Measurements from ENCODE around the gene CCN6.
"Not testable (repeated sequence)": the region's sequence is repeated elsewhere in the genome, so short reads cannot be mapped to it uniquely, and the experiment has no call there.

The CCN6 gene

GRCh38 chr6:112036088-112036637, 17.7 kb upstream of the CCN6 start:
- Histone ChIP-seq H3K9ac (ENCODE audit: low read depth, low read length) (no peak overlapping the region), H3K4me1 (ENCODE audit: insufficient read depth, low read length) (peaks cover 10% of the 10 kb centered on the region), H3K36me3 (ENCODE audit: insufficient read depth, low read length) (no peaks in the 10 kb centered on the region), H3K9me3 (ENCODE audit: control insufficient read depth, insufficient read depth, low read length) (no peaks in the 10 kb centered on the region)

- H3K9me3 ChIP-seq (ENCODE audit: control insufficient read depth, insufficient read depth, low read length) = no peaks in the 10 kb centered on the region
- no peaks in the 10 kb centered on the region for H3K36me3 ChIP-seq (ENCODE audit: insufficient read depth, low read length)
- peaks cover 20% of the 10 kb centered on the region for H3K4me1 ChIP-seq (ENCODE audit: insufficient read depth, low read length)
- H3K9ac ChIP-seq (ENCODE audit: low read depth, low read length) = no peak overlapping the region
Measured at GRCh38 chr6:112037783-112038216, 16.1 kb upstream of the CCN6 start.

- Histone ChIP-seq H3K36me3 (ENCODE audit: insufficient read depth, low read length) (no peaks in the 10 kb centered on the region), H3K9ac (ENCODE audit: low read depth, low read length) (no peak overlapping the region), H3K4me1 (ENCODE audit: insufficient read depth, low read length) (peaks cover 20% of the 10 kb centered on the region), H3K9me3 (ENCODE audit: control insufficient read depth, insufficient read depth, low read length) (no peaks in the 10 kb centered on the region)
Measured at GRCh38 chr6:112038268-112038667, 15.6 kb upstream of the CCN6 start.

- Histone ChIP-seq H3K9me3 (ENCODE audit: control insufficient read depth, insufficient read depth, low read length) (no peaks in the 10 kb centered on the region), H3K36me3 (ENCODE audit: insufficient read depth, low read length) (no peaks in the 10 kb centered on the region), H3K4me1 (ENCODE audit: insufficient read depth, low read length) (peaks cover 20% of the 10 kb centered on the region), H3K9ac (ENCODE audit: low read depth, low read length) (no peak overlapping the region)
Measured at GRCh38 chr6:112038756-112039430, 15.0 kb upstream of the CCN6 start.

- Histone ChIP-seq H3K9me3 (ENCODE audit: control insufficient read depth, insufficient read depth, low read length) (no peaks in the 10 kb centered on the region), H3K4me1 (ENCODE audit: insufficient read depth, low read length) (peaks cover 20% of the 10 kb centered on the region), H3K36me3 (ENCODE audit: insufficient read depth, low read length) (no peaks in the 10 kb centered on the region), H3K9ac (ENCODE audit: low read depth, low read length) (no peak overlapping the region)
Measured at GRCh38 chr6:112039431-112039770, 14.5 kb upstream of the CCN6 start.

GRCh38 chr6:112040956-112041355, 12.9 kb upstream of the CCN6 start:
- H3K9ac ChIP-seq (ENCODE audit: low read depth, low read length) = no peak overlapping the region
- no peaks in the 10 kb centered on the region for H3K36me3 ChIP-seq (ENCODE audit: insufficient read depth, low read length)
- H3K4me1 ChIP-seq (ENCODE audit: insufficient read depth, low read length) = peaks cover 20% of the 10 kb centered on the region
- no peaks in the 10 kb centered on the region for H3K9me3 ChIP-seq (ENCODE audit: control insufficient read depth, insufficient read depth, low read length)

GRCh38 chr6:112041535-112041934, 12.4 kb upstream of the CCN6 start:
- Histone ChIP-seq H3K9ac (ENCODE audit: low read depth, low read length) (no peak overlapping the region), H3K4me1 (ENCODE audit: insufficient read depth, low read length) (peaks cover 20% of the 10 kb centered on the region), H3K9me3 (ENCODE audit: control insufficient read depth, insufficient read depth, low read length) (no peaks in the 10 kb centered on the region), H3K36me3 (ENCODE audit: insufficient read depth, low read length) (no peaks in the 10 kb centered on the region)

- no peaks in the 10 kb centered on the region for H3K9me3 ChIP-seq (ENCODE audit: control insufficient read depth, insufficient read depth, low read length)
- H3K9ac ChIP-seq (ENCODE audit: low read depth, low read length) = peak overlapping the region; percentile 82
- H3K36me3 ChIP-seq (ENCODE audit: insufficient read depth, low read length) = no peaks in the 10 kb centered on the region
- H3K4me1 ChIP-seq (ENCODE audit: insufficient read depth, low read length) = peaks cover 14% of the 10 kb centered on the region; the same call in 1 of the 2 replicates
Measured at GRCh38 chr6:112043032-112044007, 10.6 kb upstream of the CCN6 start.

- Histone ChIP-seq H3K9me3 (ENCODE audit: control insufficient read depth, insufficient read depth, low read length) (no peaks in the 10 kb centered on the region), H3K4me1 (ENCODE audit: insufficient read depth, low read length) (peaks cover 14% of the 10 kb centered on the region; the same call in 1 of the 2 replicates)
Measured at GRCh38 chr6:112044196-112044595, 9.7 kb upstream of the CCN6 start.

GRCh38 chr6:112044856-112045255, 9.0 kb upstream of the CCN6 start:
- Histone ChIP-seq H3K9ac (ENCODE audit: low read depth, low read length) (no peak overlapping the region), H3K9me3 (ENCODE audit: control insufficient read depth, insufficient read depth, low read length) (no peaks in the 10 kb centered on the region), H3K36me3 (ENCODE audit: insufficient read depth, low read length) (no peaks in the 10 kb centered on the region), H3K4me1 (ENCODE audit: insufficient read depth, low read length) (peaks cover 14% of the 10 kb centered on the region; the same call in 1 of the 2 replicates)

More at GRCh38 chr6:112044196-112044595, 9.7 kb upstream of the CCN6 start:
- no peak overlapping the region for H3K9ac ChIP-seq (ENCODE audit: low read depth, low read length)
- H3K36me3 ChIP-seq (ENCODE audit: insufficient read depth, low read length) = no peaks in the 10 kb centered on the region

- not testable (repeated sequence) for H3K4me1 ChIP-seq (ENCODE audit: insufficient read depth, low read length); H3K9ac ChIP-seq (ENCODE audit: low read depth, low read length); H3K9me3 ChIP-seq (ENCODE audit: control insufficient read depth, insufficient read depth, low read length); H3K36me3 ChIP-seq (ENCODE audit: insufficient read depth, low read length)
Measured at GRCh38 chr6:112047523-112047922, 6.4 kb upstream of the CCN6 start.

GRCh38 chr6:112049026-112049799, 4.7 kb upstream of the CCN6 start:
- Histone ChIP-seq H3K4me1 (ENCODE audit: insufficient read depth, low read length) (no peaks in the 10 kb centered on the region), H3K9ac (ENCODE audit: low read depth, low read length) (no peak overlapping the region)

GRCh38 chr6:112049996-112050395, 3.9 kb upstream of the CCN6 start:
- no peaks in the 10 kb centered on the region for H3K9me3 ChIP-seq (ENCODE audit: control insufficient read depth, insufficient read depth, low read length)
- H3K36me3 ChIP-seq (ENCODE audit: insufficient read depth, low read length) = no peaks in the 10 kb centered on the region
- H3K4me1 ChIP-seq (ENCODE audit: insufficient read depth, low read length) = no peaks in the 10 kb centered on the region
- no peak overlapping the region for H3K9ac ChIP-seq (ENCODE audit: low read depth, low read length)

More at GRCh38 chr6:112049026-112049799, 4.7 kb upstream of the CCN6 start:
- no peaks in the 10 kb centered on the region for H3K9me3 ChIP-seq (ENCODE audit: control insufficient read depth, insufficient read depth, low read length)
- no peaks in the 10 kb centered on the region for H3K36me3 ChIP-seq (ENCODE audit: insufficient read depth, low read length)

- no peaks in the 10 kb centered on the region for H3K9me3 ChIP-seq (ENCODE audit: control insufficient read depth, insufficient read depth, low read length)
Measured at GRCh38 chr6:112050429-112050828, 3.5 kb upstream of the CCN6 start.

More at GRCh38 chr6:112050429-112050828, 3.5 kb upstream of the CCN6 start:
- H3K4me1 ChIP-seq (ENCODE audit: insufficient read depth, low read length) = no peaks in the 10 kb centered on the region
- no peaks in the 10 kb centered on the region for H3K36me3 ChIP-seq (ENCODE audit: insufficient read depth, low read length)
- no peak overlapping the region for H3K9ac ChIP-seq (ENCODE audit: low read depth, low read length)
